ENCODE data around the gene BPIFB6.
"Not testable (repeated sequence)": the region's sequence is repeated elsewhere in the genome, so short reads cannot be mapped to it uniquely, and the experiment has no call there.

BPIFB6 gene

DNA sequence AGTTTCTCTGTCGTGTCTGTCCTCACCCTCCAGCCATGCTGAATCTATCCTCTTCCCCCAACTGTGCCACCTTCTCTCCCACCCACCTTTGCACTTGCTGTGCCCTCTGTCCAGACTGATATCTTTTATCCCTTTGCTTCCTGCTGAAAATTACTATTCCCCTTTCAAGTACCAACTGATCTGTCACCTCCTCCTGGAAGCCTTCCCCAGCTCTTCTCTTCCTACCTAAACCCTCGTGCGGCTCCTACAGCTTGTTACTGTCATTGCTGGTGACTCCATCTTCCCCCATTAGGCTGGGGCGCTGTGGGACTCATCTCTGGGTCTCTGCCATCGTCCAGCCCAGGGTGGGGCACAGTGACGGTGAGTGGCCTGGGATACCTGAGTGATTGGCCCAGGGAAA is 1.1 kb downstream of the BPIFB6 start:
- DNase-seq: no peak

DNA sequence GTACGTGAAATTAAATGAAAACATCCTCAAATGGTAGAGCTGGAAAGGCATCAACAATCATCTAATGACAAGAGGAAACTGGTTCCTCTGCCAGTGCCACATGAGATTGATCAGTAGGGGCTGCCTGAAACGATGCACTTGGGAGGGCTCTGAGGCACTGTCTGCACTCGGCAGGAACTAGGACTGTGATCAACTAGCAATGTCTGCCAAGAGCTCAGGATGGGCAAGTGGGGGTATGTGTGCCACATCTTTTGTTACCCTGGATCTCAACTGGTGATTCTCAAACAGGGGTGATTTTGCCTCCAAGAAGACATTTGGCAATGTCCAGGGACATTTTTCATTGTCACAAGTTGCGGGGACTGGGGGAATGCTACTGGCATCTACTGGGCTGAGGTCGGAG is 1.9 kb downstream of the BPIFB6 start:
- DNase-seq: no peak

DNA sequence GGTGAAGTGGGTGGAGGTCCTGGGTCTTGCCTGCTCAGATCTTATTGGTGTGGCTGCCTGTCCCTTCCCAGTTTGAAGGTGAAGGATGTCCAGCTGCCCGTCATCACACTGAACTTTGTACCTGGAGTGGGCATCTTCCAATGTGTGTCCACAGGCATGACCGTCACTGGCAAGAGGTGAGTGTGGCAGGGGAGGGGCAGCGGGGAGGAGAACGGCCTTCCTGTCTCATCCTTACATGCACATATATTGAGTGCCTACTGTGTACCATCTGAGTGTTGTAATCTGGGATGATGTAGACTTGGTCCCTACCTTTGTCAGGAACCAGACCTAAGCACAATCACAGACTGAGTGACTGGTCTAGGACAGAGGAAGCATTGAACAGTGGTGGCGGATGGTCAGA is 2.7 kb downstream of the BPIFB6 start:
- no peak for DNase-seq

DNA sequence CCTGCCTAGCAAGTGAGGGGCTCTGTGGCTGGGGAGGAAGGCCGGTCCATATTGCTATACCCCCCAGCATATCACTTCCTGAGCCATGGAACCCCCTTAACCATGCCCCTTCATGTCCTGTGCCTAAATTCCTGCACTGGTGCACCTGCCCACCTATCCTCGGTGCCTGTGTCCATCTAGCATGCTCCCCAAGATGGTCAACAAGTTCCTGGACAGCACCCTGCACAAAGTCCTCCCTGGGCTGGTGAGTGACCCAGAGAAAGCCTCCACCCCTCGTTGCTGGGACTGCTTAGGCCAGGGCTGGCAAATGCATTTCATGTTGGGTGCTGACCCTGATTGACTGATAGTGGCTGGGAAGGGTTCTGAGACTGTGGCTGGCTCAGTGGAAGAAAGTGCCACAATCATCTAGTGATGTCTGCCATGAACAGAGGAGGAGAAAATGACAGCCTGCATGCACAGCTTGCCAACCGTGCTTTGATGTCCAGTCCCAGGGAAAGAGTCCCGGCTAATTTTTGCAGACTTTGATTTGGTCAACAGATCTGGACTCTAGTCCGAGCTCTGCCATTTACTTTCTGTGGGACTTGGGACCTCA is 3.5 kb downstream of the BPIFB6 start:
- DNase-seq: no peak

DNA sequence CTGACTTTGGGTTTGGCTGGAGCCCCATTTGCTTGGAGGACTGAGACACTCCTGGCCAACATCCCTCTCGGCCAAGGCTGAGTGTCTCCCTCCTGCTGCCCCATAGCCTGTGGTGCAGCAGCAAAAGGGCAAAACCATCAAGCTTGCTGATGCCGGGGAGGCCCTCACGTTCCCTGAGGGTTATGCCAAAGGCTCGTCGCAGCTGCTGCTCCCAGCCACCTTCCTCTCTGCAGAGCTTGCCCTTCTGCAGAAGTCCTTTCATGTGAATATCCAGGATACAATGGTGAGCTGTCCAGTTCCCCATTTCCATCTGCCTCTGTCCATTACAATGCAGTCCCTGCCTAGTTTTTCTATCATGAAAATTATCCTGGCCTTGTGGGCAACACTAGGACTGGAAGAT is 6.0 kb downstream of the BPIFB6 start:
- DNase-seq: no peak

DNA sequence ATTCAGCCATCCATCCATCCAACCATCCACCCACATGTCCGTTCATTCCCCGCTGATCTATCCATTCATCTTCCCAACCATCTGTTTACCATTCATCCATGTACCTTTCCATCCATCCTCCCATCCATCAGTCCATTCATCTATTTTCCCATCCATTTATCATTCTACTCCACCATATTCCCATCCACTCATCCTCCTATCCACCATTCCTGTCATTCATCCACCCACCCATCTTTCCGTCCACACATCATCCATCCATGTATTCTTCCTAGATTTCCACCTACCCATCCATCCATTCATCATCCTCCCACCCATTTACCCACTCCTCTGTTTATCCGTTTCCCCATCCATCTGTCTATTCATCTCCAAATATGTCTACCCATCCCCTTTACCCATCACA is 6.8 kb downstream of the BPIFB6 start:
- no peak for DNase-seq

DNA sequence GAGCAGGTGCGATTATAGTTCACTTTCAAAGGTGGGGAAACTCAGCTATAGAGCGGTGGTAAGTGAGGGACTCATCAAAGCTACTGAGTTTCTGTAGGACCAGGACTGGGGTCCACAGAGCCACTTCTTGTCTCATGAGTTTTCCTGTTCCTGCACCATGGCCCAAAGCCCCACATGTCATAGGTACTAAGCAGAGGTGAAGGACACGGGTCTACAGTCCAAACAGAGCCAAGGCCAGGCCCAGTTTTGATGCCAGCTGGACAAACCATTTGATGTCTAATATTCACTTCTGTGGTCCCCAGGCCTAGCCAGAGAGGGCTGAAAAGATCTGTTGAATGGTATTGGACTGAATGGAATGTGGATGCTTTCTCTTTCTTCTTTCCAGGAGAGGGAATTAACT is 11.0 kb downstream of the BPIFB6 start:
- DNase-seq: no peak

DNA sequence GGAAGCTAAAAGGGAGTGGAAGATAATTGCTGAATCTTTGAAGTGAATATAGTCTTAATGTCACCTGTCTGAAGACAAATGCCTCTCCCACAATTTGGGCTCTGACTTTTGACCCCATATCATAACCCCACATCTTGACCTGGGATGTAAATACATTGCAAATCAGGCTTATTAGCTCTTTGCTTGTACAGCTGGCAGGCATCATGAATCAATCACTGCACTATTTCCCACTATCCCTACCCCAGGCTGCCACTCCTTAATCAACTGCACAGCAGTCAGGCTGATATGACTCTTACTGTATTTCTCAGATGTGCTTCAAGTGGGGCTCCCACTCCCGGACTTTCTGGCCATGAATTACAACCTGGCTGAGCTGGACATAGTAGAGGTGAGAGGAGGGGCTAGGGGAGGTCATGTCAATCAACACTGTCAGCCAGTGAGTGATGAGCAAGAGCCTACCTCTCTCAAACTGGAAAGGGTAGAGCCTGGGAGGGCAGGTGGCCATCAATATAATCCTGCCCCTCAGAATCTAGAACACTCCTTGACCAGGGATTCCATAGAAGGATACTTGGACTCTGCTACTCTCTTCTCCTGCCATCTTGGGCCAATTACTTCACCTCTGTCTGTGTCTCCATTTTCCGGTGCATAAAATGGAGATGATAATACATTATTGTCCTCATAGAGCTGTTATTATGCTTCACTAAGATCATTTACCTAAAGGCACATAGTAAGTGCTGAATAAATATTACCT is 11.7 kb downstream of the BPIFB6 start:
- DNase-seq: no peak

DNA sequence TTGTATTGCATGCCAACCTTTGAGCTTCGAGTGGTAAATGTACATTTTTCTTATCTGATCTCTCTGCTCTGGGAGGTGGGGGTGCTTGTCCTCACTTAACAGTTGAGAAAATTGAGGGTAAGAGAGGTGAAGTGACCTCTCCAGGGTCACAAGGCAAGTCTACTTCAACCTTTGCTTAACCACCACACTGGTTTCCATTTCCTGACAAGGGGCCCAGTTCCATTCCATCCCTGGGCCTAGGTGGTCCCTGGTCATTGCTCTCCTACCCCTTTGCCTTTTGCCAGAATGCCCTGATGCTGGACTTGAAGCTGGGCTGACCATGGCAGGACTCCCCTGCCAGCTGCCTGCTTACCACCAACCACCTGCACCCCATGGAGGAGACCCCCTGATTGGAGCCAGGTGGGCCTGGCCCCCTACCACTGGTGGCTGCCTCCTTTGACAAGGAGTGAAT is 12.3 kb downstream of the BPIFB6 start:
- DNase-seq: no peak

DNA sequence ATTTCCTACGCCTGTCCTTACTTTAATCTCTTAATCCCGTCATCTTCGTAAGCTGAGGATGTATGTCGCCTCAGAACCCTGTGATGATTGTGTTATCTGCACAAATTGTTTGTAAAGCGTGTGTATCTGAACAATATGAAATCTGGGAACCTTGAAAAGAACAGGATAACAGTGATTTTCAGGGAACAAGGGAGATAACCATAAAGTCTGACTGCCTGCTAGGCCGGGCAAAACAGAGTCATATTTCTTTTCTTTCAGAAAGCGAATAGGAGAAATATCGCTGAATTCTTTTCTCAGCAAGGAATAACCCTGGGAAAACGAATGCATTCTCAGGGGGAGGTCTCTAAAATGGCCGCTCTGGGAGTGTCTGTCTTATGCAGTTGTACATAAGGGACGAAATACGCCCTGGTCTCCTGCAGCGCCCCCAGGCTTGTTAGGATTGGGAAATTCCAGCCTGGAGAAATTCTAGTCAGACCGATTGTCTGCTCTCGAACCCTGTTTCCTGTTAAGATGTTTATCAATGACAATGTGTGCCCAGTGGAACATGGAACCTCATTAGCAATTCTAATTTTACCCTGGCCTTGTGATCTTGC is 13.8 kb downstream of the BPIFB6 start:
- not testable (repeated sequence) for DNase-seq

DNA sequence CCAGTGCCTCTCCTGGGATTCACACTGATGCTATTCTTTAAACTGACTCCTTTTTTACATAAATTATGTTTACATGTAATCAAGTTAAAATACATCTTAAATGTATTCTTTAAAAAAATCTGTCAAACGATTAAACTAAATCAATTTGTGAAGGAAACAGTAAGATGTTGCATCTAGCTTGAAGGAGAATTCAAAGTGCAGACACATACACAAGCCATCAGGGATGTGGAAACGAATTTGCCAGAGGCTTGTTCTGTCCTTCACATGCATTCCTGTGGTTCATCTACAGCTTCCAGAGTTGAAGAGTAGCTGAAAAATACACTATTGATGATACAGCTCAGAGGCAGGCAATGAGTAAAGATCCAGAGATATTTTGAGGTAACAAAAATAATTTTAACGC is 15.0 kb downstream of the BPIFB6 start:
- DNase-seq: no peak

DNA sequence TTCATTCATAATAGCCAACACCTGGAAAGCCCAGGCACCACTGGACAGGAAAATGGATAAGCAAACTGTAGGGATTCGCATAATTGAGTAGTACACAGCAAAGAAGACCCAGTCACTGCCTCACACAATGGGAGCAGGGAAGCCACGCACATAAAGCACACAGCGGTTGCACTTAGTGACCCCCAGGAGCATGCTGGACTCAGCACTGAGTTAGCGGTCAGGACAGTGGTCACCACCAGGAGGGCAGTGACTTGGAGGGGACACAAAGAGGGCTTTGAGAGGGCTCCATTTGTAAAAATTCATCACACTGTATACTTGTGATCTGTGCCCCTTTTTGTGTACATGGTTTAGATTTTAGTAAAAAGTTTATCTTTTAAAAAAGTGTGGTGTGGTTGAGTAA is 19.9 kb downstream of the BPIFB6 start:
- no peak for DNase-seq

DNA sequence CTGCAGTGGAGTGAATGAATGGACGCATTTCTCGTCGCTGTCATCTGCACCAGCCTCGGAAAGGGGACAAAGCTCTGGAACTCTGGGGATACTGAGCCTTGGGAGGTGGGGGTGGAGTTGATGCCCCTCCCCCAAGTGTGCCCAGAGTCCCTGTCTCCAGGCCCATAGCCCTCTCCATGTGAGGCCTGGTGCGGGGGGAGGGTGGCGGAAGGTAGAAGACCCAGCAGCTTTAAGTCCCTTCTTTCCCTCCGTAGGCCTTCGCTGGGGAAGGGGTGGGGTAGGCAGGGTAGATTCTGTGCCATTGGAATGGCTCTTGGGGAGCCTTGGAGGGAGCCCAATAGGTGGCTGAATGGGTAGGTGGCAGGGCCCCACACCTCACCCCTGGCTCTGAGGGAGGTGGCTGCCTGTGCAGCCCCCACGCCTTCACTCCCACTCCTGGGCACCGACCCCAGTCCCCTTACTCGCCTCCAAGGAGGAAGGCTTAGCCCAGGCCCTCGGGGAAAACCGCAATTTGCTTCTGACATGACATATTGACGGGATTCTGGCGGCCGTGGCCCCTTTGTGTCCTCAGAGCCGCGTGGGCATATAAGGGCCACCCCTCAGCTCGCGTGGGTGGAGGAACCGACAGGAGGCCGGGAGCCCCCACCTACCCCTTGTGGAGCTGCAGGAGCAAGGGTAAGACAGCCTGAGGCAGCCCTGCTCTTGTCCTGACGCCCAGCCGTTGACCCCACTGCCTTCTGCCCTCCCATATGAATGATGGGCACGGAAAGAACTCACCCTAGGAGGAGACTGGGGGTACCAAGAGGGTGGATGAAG is 22.1 kb downstream of the BPIFB6 start, which contains the start of gene BPIFB3:
Gene BPIFB3, plus strand, starts transcription at position 613 of the 816 bp plus-strand sequence. CDS start 1,533 bp downstream, outside the sequence.
- DNase-seq: no peak

DNA sequence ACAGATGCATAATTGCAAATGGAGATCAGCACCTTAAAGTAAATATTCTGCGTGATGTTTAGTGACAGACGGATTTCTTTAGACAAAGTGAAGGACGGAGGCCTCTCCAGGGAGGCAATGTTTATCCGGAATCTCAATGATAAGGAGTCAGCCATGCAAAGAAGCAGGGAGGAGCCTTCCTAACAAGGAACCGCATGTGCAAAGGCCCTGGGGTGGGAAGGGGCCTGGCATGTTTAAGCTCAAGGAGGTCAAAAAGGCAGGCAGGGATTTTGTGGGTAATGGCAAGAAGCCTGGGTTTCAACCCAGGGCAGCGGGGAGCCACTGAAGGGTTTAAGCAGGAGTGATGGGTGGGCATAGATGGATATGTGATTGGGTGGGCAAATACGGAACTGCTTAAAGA is 22.9 kb downstream of the BPIFB6 start:
- DNase-seq: no peak

DNA sequence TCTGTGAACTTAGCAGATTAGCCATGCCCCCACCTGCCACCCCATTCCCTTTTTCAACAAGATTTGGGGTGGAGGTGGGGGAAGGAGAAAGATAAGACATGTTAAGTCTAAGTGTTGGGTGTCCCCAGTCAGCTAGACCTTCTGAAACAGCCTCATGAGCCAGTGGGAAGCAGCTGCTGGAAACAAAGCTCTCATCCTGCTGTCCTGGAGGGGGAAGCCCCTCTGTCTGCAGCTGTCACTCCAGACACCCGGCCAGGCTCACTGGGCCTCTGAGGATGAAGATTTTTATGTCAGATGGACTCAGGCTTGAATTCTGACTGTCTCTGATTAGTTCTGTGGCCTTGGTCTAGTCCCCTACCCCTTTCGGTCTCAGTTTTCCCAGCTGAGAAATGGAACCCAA is 23.3 kb downstream of the BPIFB6 start:
- no peak for DNase-seq

DNA sequence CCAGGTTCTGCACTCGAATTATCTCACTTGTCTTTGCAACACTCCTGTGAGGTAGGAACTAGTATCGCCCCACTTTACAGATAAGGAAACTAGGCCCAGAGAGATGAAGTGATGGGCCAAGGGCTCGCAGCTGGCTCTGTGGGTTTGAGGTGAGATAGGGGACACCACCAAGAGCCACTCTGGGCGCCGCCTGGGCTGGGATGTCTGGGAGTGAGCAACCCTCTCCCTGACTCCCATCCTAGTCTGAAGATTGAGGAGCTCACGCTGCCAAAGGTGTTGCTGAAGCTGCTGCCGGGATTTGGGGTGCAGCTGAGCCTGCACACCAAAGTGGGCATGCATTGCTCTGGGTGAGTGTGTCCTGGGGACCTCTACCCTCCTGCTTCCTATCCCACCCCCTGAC is 27.7 kb downstream of the BPIFB6 start:
- no peak for DNase-seq

DNA sequence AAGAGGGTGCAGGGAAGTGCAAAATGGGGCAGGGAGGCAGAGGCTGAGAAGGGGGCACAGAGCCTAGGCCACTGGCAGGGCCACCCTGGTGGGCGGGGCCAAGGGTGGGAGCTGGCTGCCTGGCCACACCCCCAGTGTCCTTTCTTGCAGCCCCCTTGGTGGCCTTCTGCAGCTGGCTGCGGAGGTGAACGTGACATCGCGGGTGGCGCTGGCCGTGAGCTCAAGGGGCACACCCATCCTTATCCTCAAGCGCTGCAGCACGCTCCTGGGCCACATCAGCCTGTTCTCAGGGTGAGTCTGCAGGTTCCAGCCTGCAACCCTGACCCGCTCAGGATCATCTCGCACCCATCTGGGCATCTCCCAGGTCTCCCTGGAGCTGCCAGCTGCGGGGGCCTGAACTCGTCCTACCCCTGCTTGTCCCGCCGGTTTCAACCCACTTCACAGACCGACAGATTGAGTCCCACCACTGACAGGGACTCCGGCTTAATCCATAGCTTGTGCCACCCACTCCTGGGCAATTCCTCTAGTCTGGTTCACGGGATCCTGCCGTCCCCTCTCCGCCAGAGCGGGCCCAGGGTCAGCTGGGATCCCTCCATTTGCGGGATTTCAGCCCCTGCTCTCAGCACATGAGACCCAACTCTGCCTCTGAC is 28.4 kb downstream of the BPIFB6 start:
- no peak for DNase-seq

DNA sequence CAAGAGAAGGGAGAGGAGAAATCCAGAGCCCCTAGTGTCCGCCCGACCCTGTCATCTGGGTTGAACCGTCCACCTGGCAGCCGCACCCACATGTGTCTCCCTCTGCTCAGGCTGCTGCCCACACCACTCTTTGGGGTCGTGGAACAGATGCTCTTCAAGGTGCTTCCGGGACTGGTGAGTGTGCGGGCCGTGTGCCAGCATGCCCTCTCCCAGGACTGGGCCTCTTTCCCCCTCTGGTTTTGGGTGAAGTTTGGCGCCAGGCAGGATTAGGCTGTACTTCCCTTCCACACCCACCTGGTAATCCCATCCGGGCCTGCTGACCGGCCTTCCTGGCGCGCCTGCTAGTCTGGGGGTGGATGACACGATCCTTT is 30.2 kb downstream of the BPIFB6 start:
- no peak for DNase-seq

DNA sequence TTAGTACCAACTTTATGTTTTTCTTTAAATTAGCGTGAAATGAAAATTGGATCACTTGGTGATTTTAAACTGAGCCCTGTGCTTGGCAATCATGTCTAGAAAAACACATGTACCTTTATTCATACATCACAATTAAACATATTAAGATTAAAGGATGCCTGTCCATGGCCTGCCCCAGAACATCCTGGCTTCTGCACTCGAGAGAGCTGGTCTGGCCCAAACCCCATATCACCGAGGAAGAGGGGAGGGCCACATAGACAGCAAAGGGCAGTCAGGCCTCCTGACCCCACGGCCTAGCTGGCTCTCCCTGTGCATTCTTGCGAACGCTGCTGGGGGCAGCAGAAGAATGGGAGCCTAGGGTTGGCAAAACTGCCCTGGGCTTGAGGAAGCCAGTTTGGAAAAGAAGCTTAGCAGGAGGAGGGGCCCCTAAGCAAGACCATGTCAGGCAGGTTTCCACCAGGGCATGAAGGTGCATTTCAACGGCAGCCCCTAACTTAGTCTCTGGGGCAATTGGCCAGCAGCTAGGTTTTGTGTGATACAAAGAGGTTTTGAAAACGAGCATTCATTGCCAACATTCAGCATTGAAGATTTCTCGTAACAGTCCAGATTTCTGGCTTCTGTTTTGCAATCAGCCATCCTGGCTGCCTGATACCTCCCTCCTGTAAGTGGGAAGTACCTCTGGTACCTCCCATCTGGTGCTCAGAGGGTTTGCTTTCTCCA is 30.8 kb downstream of the BPIFB6 start:
- DNase-seq: no peak

DNA sequence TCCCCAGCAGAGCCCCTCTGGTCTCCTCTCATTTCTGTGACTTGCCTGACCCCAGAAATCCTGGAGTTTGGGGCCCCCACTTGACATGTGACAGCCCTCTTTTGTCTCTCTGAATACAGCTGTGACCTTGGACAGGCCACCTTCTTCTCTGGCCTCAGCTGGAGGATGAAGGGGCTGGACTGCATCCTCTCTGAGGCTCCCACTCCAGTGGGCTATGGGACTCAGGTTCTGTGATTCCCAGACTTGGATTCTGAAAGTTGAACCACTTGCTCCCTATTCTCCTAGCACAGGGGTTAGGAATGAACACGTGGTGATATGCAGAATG is 31.3 kb downstream of the BPIFB6 start:
- no peak for DNase-seq

DNA sequence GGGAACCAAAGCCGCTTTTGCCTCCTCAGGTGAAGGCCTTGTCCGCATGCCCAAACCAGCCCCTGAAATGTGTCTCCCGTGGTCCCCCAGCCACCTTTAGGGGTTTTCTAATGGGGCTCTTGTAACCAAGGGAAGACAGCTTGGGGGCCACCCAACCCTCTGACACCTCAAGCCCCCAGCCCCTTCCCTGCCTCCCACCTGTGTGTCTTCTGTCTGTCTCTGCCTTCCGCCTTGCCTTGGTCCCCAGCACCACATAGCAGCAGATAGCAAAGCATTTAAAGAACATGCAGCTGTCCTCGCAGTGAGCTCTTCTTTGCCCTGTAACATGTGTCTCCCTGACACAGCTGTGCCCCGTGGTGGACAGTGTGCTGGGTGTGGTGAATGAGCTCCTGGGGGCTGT is 31.8 kb downstream of the BPIFB6 start:
- no peak for DNase-seq

DNA sequence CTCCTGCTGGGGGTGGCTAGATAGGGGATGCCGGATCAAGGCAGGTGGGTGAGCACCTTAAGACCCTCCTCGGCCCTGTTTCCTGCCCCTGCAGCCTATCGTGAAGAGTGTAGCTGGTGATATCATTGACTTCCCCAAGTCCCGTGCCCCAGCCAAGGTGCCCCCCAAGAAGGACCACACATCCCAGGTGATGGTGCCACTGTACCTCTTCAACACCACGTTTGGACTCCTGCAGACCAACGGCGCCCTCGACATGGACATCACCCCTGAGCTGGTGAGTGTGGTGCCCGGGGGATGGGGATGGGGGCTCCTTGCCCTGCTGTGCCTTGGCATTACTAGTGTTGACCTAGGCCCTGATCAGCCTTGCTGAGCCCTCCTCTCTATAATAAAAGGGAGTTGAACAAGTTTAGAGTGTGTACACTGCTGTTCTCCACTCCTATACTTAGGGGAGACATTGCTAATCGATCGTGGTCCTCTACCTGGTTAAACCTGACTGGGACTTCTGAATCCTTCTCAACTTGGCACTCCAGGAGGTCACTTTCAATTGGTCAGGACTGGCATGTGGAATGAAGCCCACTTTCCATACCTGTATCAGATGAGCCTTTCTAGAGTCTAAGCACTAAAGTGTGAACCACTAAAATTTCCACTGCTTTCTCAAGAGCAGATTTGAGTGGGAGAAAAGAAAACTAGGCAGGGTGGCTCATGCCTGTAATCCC is 33.3 kb downstream of the BPIFB6 start:
- DNase-seq: no peak
